GM23248 (cell line): ENCODE measurements around the gene MTHFD1L. TPM values are rescaled to one million over a fixed set of nuclear protein-coding genes. Genes with fewer than 3 reads are reported as not detected.

Experiments
- DNase-seq: peaks from one replicate; pipeline ENCODE4 v3.0.0-alpha.2; 2015
- H2AFZ ChIP-seq: fragments of 200-600 bp; sonication (generic); 2 replicates; pipeline ENCODE4 v1.6.1; 2016; ENCODE audit warnings: antibody characterized with exemption
- H3F3A ChIP-seq: fragments of 200-600 bp; sonication (generic); 2 replicates; pipeline ENCODE4 v1.6.1; 2016; ENCODE audit warnings: mild to moderate bottlenecking, antibody characterized with exemption, mixed run types; ENCODE audit not compliant: insufficient read depth
- H3K27ac ChIP-seq: fragments of 200-600 bp; sonication (generic); 2 replicates; pipeline ENCODE4 v1.5.1; 2016; ENCODE audit warnings: mild to moderate bottlenecking
- H3K27me3 ChIP-seq: fragments of 200-600 bp; sonication (generic); replicated peaks from 2 replicates; pipeline ENCODE4 v1.6.1; 2016; ENCODE audit warnings: mild to moderate bottlenecking; ENCODE audit not compliant: insufficient read depth
- H3K36me3 ChIP-seq: fragments of 200-600 bp; sonication (generic); 2 replicates; pipeline ENCODE4 v1.6.1; 2016; ENCODE audit warnings: low read depth, mild to moderate bottlenecking
- H3K4me1 ChIP-seq: fragments of 200-600 bp; sonication (generic); 2 replicates; pipeline ENCODE4 v1.6.1; 2016; ENCODE audit warnings: mild to moderate bottlenecking; ENCODE audit not compliant: insufficient read depth
- H3K4me2 ChIP-seq: fragments of 200-600 bp; sonication (generic); one replicate; pipeline ENCODE4 v1.6.1; 2016; ENCODE audit warnings: mild to moderate bottlenecking; ENCODE audit not compliant: unreplicated experiment
- H3K4me3 ChIP-seq: fragments of 200-600 bp; sonication (generic); 2 replicates; pipeline ENCODE4 v1.5.1; 2016; ENCODE audit warnings: mild to moderate bottlenecking
- H3K79me2 ChIP-seq: fragments of 200-600 bp; sonication (generic); 2 replicates; pipeline ENCODE4 v1.6.1; 2016; ENCODE audit warnings: mild to moderate bottlenecking; ENCODE audit not compliant: insufficient read depth
- H3K9ac ChIP-seq: fragments of 200-600 bp; sonication (generic); 2 replicates; pipeline ENCODE4 v1.6.1; 2016; ENCODE audit warnings: mild to moderate bottlenecking
- H3K9me2 ChIP-seq: fragments of 200-600 bp; sonication (generic); 2 replicates; pipeline ENCODE4 v1.6.1; 2016; ENCODE audit warnings: mixed run types, mild to moderate bottlenecking, moderate library complexity; ENCODE audit not compliant: insufficient read depth
- H3K9me3 ChIP-seq: fragments of 200-600 bp; sonication (generic); one replicate; pipeline ENCODE4 v1.6.1; 2017; ENCODE audit warnings: low read depth
- H4K20me1 ChIP-seq: fragments of 200-600 bp; sonication (generic); 2 replicates; pipeline ENCODE4 v1.6.0; 2016; ENCODE audit not compliant: insufficient read depth
- EZH2 ChIP-seq: fragments of 200-600 bp; sonication (generic); IDR thresholded peaks from 2 replicates; pipeline ENCODE4 v1.6.1; 2018; ENCODE audit warnings: antibody characterized with exemption, mild to moderate bottlenecking; ENCODE audit not compliant: insufficient read depth, poor library complexity, severe bottlenecking
- EZH2phosphoT487 ChIP-seq: fragments of 200-600 bp; sonication (generic); IDR thresholded peaks from 2 replicates; pipeline ENCODE4 v1.6.1; 2018; ENCODE audit warnings: antibody characterized with exemption, moderate library complexity, mild to moderate bottlenecking, low read depth; ENCODE audit not compliant: insufficient read depth
- WGBS, 2 experiments: methylation state at CpG; one replicate each; pipeline ENCODE4 v1.1.6; 2015 to 2017; ENCODE audit warnings: low lambda C conversion rate in 2 of 2, low coverage in 1 of 2; ENCODE audit errors: missing lambda C conversion rate in 2 of 2; 5-methylcytosine and 5-hydroxymethylcytosine counted together
- in situ Hi-C: fragments of 300-500 bp; cut with MboI; formaldehyde crosslinking; loops from 2 replicates; pipeline ENCODE4 v1.15.0; 2020
- polyA plus RNA-seq: library from polyadenylated mRNA; unstranded; fragments of >200 nt; fragmentation: Nextera tagmentation; extraction: Ambion mirVana; gene quantifications from 2 replicates; pipeline ENCODE4 v1.2.1, GENCODE V29; 2016
- total RNA-seq: library from RNA; depleted of rRNA; stranded (reverse); fragments of >200 nt; shearing (Covaris generic); gene quantifications from 2 replicates; pipeline ENCODE4 v1.2.3, GENCODE V29; 2014

The MTHFD1L gene
- total and polyA plus RNA-seq, 2 experiments from 2014 or later, result 57.6 to 99.6 TPM

DNA sequence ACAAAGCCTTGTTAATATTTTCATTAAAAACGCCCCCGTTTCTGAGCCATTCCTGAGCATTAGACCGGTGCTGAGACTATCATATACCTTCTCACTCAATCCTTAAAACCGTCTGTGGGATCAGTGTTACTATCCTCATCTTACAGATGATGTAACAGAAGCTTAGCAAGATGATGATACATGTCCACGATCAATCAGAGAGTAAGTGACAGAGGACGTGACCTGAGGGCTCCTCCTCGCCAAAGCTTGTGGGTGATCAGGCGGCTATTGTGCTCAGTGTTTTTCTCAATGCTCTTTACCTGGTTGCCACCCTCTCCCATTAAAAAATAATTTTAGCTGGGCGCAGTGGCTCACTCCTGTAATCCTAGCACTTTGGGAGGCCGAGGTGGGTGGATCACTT, 113.1 kb downstream of the MTHFD1L start:
- in situ Hi-C loops, result no loop called here
- H3K9me2 ChIP-seq, result no peaks in the 10 kb centered on the region
- no peak for TF ChIP-seq EZH2
- TF ChIP-seq EZH2phosphoT487, result no peak
- H4K20me1 ChIP-seq, result no peaks in the 10 kb centered on the region
- DNase-seq, result no peak
- no peaks in the 10 kb centered on the region for H3K27me3 ChIP-seq
- peaks cover 26% of the 10 kb centered on the region; the same call in 1 of the 2 replicates for H3F3A ChIP-seq
- H3K4me3 ChIP-seq, result no peak overlapping the region
- no peak overlapping the region for H3K27ac ChIP-seq
- no peak overlapping the region for H3K4me2 ChIP-seq
- H3K9ac ChIP-seq, result no peak overlapping the region
- H3K36me3 ChIP-seq, result peaks cover 53% of the 10 kb centered on the region
- no peak overlapping the region for H2AFZ ChIP-seq
- 0 out of 2 replicates have a peak, but pooled peaks cover 11% of the 10 kb centered on the region for H3K79me2 ChIP-seq
- WGBS, 2 experiments, result 92 to 93% methylated on average over 10 of the region's 10 CpGs
- H3K9me3 ChIP-seq, result no peaks in the 10 kb centered on the region
- H3K4me1 ChIP-seq, result peaks cover 12% of the 10 kb centered on the region

DNA sequence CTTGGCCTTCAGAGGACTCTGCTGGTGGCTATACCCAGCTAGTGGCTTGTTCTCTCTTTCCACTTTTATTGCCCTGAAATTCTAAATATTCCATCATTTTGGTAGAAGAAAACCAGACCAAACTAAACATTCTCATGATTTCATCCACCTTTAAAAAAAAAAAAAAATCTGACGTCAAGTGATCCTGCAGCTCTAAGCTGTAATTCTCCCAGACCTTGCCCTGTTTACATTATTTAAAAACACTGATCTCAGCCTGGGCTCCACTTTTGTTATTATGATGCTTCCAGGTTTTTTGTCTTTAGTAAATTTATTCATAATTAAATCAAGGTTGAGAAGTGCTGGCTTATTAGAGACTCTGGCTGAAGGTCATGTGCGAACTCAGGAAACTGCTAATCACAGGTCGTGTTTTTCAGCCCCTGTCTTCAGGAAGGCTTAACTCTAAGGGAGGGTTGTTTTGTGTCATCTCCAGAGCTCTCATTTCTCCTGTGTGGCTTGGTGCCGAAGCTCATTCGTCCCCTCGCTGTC, 114.4 kb downstream of the MTHFD1L start:
- Histone ChIP-seq H3K36me3 (peaks cover 59% of the 10 kb centered on the region), H3K79me2 (peaks cover 14% of the 10 kb centered on the region; the same call in 1 of the 2 replicates), H3F3A (peaks cover 22% of the 10 kb centered on the region; the same call in 1 of the 2 replicates), H3K4me2 (no peak overlapping the region), H3K4me3 (no peak overlapping the region), H4K20me1 (no peaks in the 10 kb centered on the region), H2AFZ (no peak overlapping the region), H3K9me2 (no peaks in the 10 kb centered on the region), H3K27ac (no peak overlapping the region), H3K9ac (no peak overlapping the region), H3K27me3 (no peaks in the 10 kb centered on the region), H3K4me1 (peaks cover 12% of the 10 kb centered on the region), H3K9me3 (no peaks in the 10 kb centered on the region)
- no peak for DNase-seq
- TF ChIP-seq EZH2 (no peak), EZH2phosphoT487 (no peak)
- WGBS, 2 experiments, result 82 to 89% methylated on average over 6 of the region's 6 CpGs
- in situ Hi-C loops, result no loop called here

DNA sequence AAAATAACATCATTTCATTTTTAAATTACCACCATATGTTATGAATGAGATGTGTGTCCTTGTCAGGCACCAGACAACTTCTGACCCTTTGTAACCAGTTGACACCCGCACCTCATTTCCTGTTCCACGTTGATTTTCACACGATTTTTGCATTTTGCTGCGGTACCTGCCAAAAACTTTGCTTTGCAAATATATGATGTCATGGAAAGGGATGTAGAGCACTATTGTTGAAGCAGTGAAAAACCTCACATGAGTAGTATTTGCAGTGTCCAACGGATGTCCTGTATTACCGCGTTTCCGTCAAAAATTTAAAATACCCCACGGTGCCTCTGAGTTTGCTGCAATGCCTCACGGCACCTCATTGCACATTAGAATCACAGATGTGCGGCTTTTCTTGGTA, 115.6 kb downstream of the MTHFD1L start:
- Histone ChIP-seq H2AFZ (no peak overlapping the region), H3K9me3 (no peaks in the 10 kb centered on the region), H3K79me2 (peaks cover 17% of the 10 kb centered on the region; the same call in 1 of the 2 replicates), H3K27me3 (no peaks in the 10 kb centered on the region), H3F3A (peaks cover 22% of the 10 kb centered on the region), H3K27ac (no peak overlapping the region), H3K4me3 (no peak overlapping the region), H3K4me1 (peaks cover 12% of the 10 kb centered on the region), H3K9me2 (no peaks in the 10 kb centered on the region), H3K36me3 (peaks cover 63% of the 10 kb centered on the region), H3K9ac (no peak overlapping the region), H4K20me1 (no peaks in the 10 kb centered on the region), H3K4me2 (no peak overlapping the region)
- in situ Hi-C loops, result no loop called here
- TF ChIP-seq EZH2, result no peak
- TF ChIP-seq EZH2phosphoT487, result no peak
- no peak for DNase-seq
- WGBS, 2 experiments, result 94 to 95% methylated on average over 11 of the region's 11 CpGs

DNA sequence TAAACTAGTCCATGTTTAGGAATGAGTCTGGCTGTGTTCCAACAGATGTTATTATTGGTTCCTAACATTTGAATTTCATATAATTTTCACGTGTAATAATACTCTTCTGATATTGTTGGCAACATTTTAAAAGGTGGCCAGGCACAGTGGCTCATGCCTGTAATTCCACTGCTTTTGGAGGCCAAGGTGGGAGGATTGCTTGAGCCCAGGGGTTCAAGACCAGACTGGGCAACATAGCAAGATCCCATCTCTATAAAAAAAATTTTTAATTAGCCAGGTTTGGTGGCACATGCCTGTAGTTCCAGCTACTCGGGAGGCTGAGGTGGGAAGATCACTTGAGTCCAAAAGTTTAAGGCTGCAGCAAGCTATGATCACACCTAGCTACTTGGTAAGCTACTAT, 116.2 kb downstream of the MTHFD1L start:
- Histone ChIP-seq H3K27ac (no peak overlapping the region), H3K27me3 (no peaks in the 10 kb centered on the region), H2AFZ (no peak overlapping the region), H3F3A (peaks cover 16% of the 10 kb centered on the region), H4K20me1 (no peaks in the 10 kb centered on the region), H3K9me3 (no peaks in the 10 kb centered on the region), H3K4me2 (no peak overlapping the region), H3K36me3 (peaks cover 62% of the 10 kb centered on the region), H3K79me2 (peaks cover 17% of the 10 kb centered on the region; the same call in 1 of the 2 replicates), H3K9ac (no peak overlapping the region), H3K4me3 (no peak overlapping the region), H3K9me2 (no peaks in the 10 kb centered on the region), H3K4me1 (peaks cover 12% of the 10 kb centered on the region)
- no peak for TF ChIP-seq EZH2phosphoT487
- no peak for TF ChIP-seq EZH2
- DNase-seq, result no peak
- WGBS, 2 experiments, result 76 to 78% methylated on average over 2 of the region's 2 CpGs
- in situ Hi-C loops, result no loop called here
